HepG2 (cell line): ENCODE results near the gene PRKACA. TPM values are rescaled to one million over a fixed set of nuclear protein-coding genes. Genes with fewer than 3 reads are reported as not detected.

Experiments used
- ARNT2 ChIP-seq: sonication (generic); formaldehyde crosslinking; IDR thresholded peaks from 2 replicates; pipeline ENCODE4 v1.8.0; 2022; ENCODE audit warnings: mild to moderate bottlenecking, low read depth, missing genetic modification reagents, moderate library complexity
- ETV6 ChIP-seq: sonication (generic); formaldehyde crosslinking; conservative IDR thresholded peaks from 2 replicates; pipeline ENCODE4 v1.4.0; 2020; ENCODE audit warnings: missing genetic modification reagents
- GABPB1 ChIP-seq: IDR thresholded peaks from 2 replicates; pipeline ENCODE4 v1.6.1; 2016; ENCODE audit warnings: mild to moderate bottlenecking, missing genetic modification reagents, moderate library complexity, missing compliant biosample characterization
- GZF1 ChIP-seq: sonication (generic); formaldehyde crosslinking; IDR thresholded peaks from 2 replicates; pipeline ENCODE4 v1.5.1; 2020; ENCODE audit warnings: mild to moderate bottlenecking, missing genetic modification reagents
- HNF4A ChIP-seq: sonication (generic); formaldehyde crosslinking; IDR thresholded peaks from 2 replicates; pipeline ENCODE4 v1.4.0; 2020; ENCODE audit warnings: missing genetic modification reagents
- MED13 ChIP-seq: sonication (generic); formaldehyde crosslinking; IDR thresholded peaks from 2 replicates; pipeline ENCODE4 v1.5.0; 2020; ENCODE audit warnings: missing genetic modification reagents
- MYNN ChIP-seq: sonication (generic); formaldehyde crosslinking; IDR thresholded peaks from 2 replicates; pipeline ENCODE4 v1.4.0; 2020; ENCODE audit warnings: mild to moderate bottlenecking, low read depth, missing genetic modification reagents
- NFKB2 ChIP-seq: sonication (generic); formaldehyde crosslinking; IDR thresholded peaks from 2 replicates; pipeline ENCODE4 v1.4.0; 2020; ENCODE audit warnings: missing genetic modification reagents, borderline replicate concordance
- POLR2G ChIP-seq: fragments of 200-400 bp; formaldehyde crosslinking; IDR thresholded peaks from 2 replicates; pipeline ENCODE4 v1.6.1; 2018; ENCODE audit warnings: mild to moderate bottlenecking, low read depth, low read length, moderate library complexity
- ZFP36 ChIP-seq: fragments of 150-350 bp; IDR thresholded peaks from 2 replicates; pipeline ENCODE4 v1.6.1; 2018; ENCODE audit warnings: borderline replicate concordance, low read length, low read depth; ENCODE audit not compliant: partially characterized antibody
- ZNF17 ChIP-seq: sonication (generic); formaldehyde crosslinking; IDR thresholded peaks from 2 replicates; pipeline ENCODE4 v1.5.0; 2020; ENCODE audit warnings: mild to moderate bottlenecking, missing genetic modification reagents
- ZNF235 ChIP-seq: sonication (generic); formaldehyde crosslinking; IDR thresholded peaks from 2 replicates; pipeline ENCODE4 v1.8.1; 2023; ENCODE audit warnings: mild to moderate bottlenecking, missing genetic modification reagents, borderline replicate concordance
- ZNF567 ChIP-seq: sonication (generic); formaldehyde crosslinking; IDR thresholded peaks from 2 replicates; pipeline ENCODE4 v1.8.1; 2023; ENCODE audit warnings: mild to moderate bottlenecking, missing genetic modification reagents, borderline replicate concordance
- ZNF570 ChIP-seq: sonication (generic); formaldehyde crosslinking; IDR thresholded peaks from 2 replicates; pipeline ENCODE4 v1.4.0; 2020; ENCODE audit warnings: mild to moderate bottlenecking, missing genetic modification reagents, borderline replicate concordance
- ZNF598 ChIP-seq: sonication (generic); formaldehyde crosslinking; IDR thresholded peaks from 2 replicates; pipeline ENCODE4 v1.5.1; 2020; ENCODE audit warnings: mild to moderate bottlenecking, missing genetic modification reagents, borderline replicate concordance
- ZNF615 ChIP-seq: sonication (generic); formaldehyde crosslinking; IDR thresholded peaks from 2 replicates; pipeline ENCODE4 v1.5.0; 2020; ENCODE audit warnings: mild to moderate bottlenecking, missing genetic modification reagents, borderline replicate concordance
- ZNF724P ChIP-seq: sonication (generic); formaldehyde crosslinking; IDR thresholded peaks from 2 replicates; pipeline ENCODE4 v1.8.0; 2022; ENCODE audit warnings: missing genetic modification reagents, borderline replicate concordance
- polyA plus RNA-seq, 8 experiments: library from polyadenylated mRNA; depleted of rRNA in 3 of 8; stranded (reverse) in 7 of 8; unstranded in 1 of 8; fragments of >200 nt; fragmentation: Illumina TruSeq in 4 of 8; extraction: Trizol in 4 of 8; gene quantifications; 2 replicates each; pipeline versions ENCODE4 v1.2.1 to v1.2.3, GENCODE V29; 2011 to 2016; ENCODE audit warnings: low read depth in 4 of 8, missing spikeins in 1 of 8, mixed read lengths in 1 of 8; ENCODE audit not compliant: insufficient read depth in 1 of 8
- total RNA-seq, 5 experiments: library from RNA; depleted of rRNA; stranded (reverse); fragments of >200 nt; fragmentation: Illumina TruSeq; extraction: Trizol; gene quantifications; 2 replicates each; pipeline ENCODE4 v1.2.3, GENCODE V29; 2016; ENCODE audit warnings: low read depth in 1 of 5
- TF ChIP-seq, protein P1 (sequence below): sonication (generic); formaldehyde crosslinking; IDR thresholded peaks from 2 replicates; pipeline ENCODE4 v1.4.0; 2020; ENCODE audit warnings: mild to moderate bottlenecking, low read depth, missing genetic modification reagents
- TF ChIP-seq, protein P2 (sequence below): sonication (generic); formaldehyde crosslinking; IDR thresholded peaks from 2 replicates; pipeline ENCODE4 v1.4.0; 2020; ENCODE audit warnings: missing genetic modification reagents, borderline replicate concordance
- TF ChIP-seq, protein P3 (sequence below): IDR thresholded peaks from 2 replicates; pipeline ENCODE4 v1.6.1; 2016
- TF ChIP-seq, protein P4 (sequence below): sonication (generic); formaldehyde crosslinking; IDR thresholded peaks from 2 replicates; pipeline ENCODE4 v1.8.0; 2022; ENCODE audit warnings: missing genetic modification reagents, mild to moderate bottlenecking, borderline replicate concordance
- TF ChIP-seq, protein P5 (sequence below): IDR thresholded peaks from 2 replicates; pipeline ENCODE4 v1.6.1; 2016; ENCODE audit warnings: missing genetic modification reagents, missing compliant biosample characterization

Gene PRKACA
- total and polyA plus RNA-seq, 2 of the 13 experiments (the other 11 are each of a cell fraction or from before 2014, with no cell fraction given) = 11.0 to 18.2 TPM

DNA sequence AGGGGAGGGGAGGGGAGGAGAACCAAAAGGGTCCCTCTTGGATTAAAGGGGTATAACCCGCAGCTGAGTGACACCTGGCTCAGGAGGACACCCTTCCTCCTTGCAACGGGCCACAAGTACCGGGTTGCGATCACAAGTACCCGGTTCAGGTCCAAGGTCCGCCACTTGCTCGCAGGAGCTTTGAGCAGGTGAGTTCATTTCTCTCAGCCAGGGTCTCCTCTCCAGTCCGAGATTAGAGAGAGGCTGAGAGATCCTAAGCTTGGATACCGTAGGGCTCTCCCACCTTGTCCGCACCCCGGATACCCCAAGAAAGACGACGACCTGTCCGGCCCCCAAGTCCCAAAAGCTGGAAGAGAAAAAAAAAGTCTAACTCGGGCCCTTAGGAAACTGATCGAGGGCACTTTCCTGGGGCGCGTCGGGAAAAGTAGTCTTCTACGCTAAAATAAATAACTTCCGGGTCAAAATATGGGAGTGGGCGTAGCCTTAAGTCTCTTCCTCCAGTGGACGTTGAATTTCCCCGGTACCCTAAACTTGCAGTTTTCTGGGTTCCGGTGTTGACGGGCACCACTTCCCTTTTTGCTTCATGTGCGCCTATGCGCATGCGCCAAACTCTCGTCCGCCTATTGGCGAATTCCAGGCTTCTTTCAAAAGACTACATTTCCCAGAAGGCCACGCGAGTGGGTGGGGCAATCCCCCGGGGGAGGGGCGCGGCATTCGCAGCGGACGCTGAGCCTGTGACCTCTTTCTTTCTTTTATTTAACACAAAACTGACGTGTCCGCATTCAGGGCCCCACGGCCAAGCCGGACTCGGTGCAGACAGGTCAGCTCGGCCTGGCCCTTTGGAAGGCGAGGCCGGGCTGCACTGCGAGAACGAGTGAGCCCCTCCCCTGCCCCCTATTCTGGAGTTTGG is 36.4 kb downstream of the PRKACA start (continued):
- TF ChIP-seq, protein P1, sequence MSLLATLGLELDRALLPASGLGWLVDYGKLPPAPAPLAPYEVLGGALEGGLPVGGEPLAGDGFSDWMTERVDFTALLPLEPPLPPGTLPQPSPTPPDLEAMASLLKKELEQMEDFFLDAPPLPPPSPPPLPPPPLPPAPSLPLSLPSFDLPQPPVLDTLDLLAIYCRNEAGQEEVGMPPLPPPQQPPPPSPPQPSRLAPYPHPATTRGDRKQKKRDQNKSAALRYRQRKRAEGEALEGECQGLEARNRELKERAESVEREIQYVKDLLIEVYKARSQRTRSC (CRISPR knock-in tag) = no peak
- no peak; the same call in 1 of the 2 replicates for TF ChIP-seq NFKB2
- TF ChIP-seq, protein P2, sequence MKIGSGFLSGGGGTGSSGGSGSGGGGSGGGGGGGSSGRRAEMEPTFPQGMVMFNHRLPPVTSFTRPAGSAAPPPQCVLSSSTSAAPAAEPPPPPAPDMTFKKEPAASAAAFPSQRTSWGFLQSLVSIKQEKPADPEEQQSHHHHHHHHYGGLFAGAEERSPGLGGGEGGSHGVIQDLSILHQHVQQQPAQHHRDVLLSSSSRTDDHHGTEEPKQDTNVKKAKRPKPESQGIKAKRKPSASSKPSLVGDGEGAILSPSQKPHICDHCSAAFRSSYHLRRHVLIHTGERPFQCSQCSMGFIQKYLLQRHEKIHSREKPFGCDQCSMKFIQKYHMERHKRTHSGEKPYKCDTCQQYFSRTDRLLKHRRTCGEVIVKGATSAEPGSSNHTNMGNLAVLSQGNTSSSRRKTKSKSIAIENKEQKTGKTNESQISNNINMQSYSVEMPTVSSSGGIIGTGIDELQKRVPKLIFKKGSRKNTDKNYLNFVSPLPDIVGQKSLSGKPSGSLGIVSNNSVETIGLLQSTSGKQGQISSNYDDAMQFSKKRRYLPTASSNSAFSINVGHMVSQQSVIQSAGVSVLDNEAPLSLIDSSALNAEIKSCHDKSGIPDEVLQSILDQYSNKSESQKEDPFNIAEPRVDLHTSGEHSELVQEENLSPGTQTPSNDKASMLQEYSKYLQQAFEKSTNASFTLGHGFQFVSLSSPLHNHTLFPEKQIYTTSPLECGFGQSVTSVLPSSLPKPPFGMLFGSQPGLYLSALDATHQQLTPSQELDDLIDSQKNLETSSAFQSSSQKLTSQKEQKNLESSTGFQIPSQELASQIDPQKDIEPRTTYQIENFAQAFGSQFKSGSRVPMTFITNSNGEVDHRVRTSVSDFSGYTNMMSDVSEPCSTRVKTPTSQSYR = peak; percentile 88
- TF ChIP-seq ETV6 (CRISPR knock-in tag) = no peak
- 0 out of 2 replicates have a peak, but pooled peaks have one; percentile 8 for TF ChIP-seq ZNF724P (CRISPR knock-in tag)
- TF ChIP-seq ZNF235 (CRISPR knock-in tag) = no peak
- peak; percentile 84 for TF ChIP-seq ZNF598 (CRISPR knock-in tag)
- no peak for TF ChIP-seq ZNF570 (CRISPR knock-in tag)
- no peak for TF ChIP-seq ZNF17 (CRISPR knock-in tag)
- TF ChIP-seq POLR2G = peak; percentile 84
- peak; percentile 97 for TF ChIP-seq GABPB1 (CRISPR knock-in tag)
- TF ChIP-seq GZF1 (CRISPR knock-in tag) = no peak
- TF ChIP-seq, protein P3, sequence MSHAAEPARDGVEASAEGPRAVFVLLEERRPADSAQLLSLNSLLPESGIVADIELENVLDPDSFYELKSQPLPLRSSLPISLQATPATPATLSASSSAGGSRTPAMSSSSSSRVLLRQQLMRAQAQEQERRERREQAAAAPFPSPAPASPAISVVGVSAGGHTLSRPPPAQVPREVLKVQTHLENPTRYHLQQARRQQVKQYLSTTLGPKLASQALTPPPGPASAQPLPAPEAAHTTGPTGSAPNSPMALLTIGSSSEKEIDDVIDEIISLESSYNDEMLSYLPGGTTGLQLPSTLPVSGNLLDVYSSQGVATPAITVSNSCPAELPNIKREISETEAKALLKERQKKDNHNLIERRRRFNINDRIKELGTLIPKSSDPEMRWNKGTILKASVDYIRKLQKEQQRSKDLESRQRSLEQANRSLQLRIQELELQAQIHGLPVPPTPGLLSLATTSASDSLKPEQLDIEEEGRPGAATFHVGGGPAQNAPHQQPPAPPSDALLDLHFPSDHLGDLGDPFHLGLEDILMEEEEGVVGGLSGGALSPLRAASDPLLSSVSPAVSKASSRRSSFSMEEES (CRISPR knock-in tag) = no peak
- TF ChIP-seq, protein P4, sequence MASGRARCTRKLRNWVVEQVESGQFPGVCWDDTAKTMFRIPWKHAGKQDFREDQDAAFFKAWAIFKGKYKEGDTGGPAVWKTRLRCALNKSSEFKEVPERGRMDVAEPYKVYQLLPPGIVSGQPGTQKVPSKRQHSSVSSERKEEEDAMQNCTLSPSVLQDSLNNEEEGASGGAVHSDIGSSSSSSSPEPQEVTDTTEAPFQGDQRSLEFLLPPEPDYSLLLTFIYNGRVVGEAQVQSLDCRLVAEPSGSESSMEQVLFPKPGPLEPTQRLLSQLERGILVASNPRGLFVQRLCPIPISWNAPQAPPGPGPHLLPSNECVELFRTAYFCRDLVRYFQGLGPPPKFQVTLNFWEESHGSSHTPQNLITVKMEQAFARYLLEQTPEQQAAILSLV = peak; percentile 58; the same call in 1 of the 2 replicates
- no peak for TF ChIP-seq MYNN (CRISPR knock-in tag)
- TF ChIP-seq HNF4A (CRISPR knock-in tag) = peak; percentile 63
- no peak for TF ChIP-seq MED13 (CRISPR knock-in tag)
- TF ChIP-seq ZNF567 = no peak
- 0 out of 2 replicates have a peak, but pooled peaks have one; percentile 43 for TF ChIP-seq ARNT2 (CRISPR knock-in tag)
- TF ChIP-seq ZNF615 (CRISPR knock-in tag) = peak; percentile 86; the same call in 1 of the 2 replicates
- no peak for TF ChIP-seq ZFP36
- TF ChIP-seq, protein P5, sequence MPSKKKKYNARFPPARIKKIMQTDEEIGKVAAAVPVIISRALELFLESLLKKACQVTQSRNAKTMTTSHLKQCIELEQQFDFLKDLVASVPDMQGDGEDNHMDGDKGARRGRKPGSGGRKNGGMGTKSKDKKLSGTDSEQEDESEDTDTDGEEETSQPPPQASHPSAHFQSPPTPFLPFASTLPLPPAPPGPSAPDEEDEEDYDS (CRISPR knock-in tag) = peak; percentile 64; the same call in 1 of the 2 replicates
